ENCODE results near the gene CLEC17A. TPM values are rescaled to one million over a fixed set of nuclear protein-coding genes. Genes with fewer than 3 reads are reported as not detected.

Gene CLEC17A
- total RNA-seq, 1 donor from 2014 or later: not detected

DNA sequence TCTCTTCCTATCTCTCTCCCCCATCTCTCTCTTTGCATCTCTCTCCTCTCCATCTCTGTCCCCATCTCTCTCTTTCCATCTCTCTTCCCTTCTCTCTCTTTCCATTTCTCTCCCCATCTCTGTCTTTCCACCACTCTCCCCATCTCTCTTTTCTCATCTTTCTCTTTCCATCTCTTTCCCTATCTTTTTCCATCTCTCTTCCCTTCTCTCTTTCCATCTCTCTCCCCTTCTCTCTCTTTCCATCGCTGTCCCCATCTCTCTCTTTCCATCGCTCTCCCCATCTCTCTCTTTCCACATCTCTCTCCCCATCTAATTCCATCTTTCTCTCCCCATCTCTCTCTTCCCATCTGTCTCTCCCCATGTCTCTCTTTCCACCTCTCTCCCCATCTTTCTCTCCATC is 67.3 kb downstream of the CLEC17A start:
- no peaks in the 10 kb centered on the region for H3K4me1 Mint-ChIP-seq
- H3K9me3 Mint-ChIP-seq: peaks cover 35% of the 10 kb centered on the region
- DNase-seq (ENCODE audit: low spot score in 2 of 2, unreplicated experiment in 2 of 2): no peak
- TF ChIP-seq, protein P1, sequence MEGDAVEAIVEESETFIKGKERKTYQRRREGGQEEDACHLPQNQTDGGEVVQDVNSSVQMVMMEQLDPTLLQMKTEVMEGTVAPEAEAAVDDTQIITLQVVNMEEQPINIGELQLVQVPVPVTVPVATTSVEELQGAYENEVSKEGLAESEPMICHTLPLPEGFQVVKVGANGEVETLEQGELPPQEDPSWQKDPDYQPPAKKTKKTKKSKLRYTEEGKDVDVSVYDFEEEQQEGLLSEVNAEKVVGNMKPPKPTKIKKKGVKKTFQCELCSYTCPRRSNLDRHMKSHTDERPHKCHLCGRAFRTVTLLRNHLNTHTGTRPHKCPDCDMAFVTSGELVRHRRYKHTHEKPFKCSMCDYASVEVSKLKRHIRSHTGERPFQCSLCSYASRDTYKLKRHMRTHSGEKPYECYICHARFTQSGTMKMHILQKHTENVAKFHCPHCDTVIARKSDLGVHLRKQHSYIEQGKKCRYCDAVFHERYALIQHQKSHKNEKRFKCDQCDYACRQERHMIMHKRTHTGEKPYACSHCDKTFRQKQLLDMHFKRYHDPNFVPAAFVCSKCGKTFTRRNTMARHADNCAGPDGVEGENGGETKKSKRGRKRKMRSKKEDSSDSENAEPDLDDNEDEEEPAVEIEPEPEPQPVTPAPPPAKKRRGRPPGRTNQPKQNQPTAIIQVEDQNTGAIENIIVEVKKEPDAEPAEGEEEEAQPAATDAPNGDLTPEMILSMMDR (IDR thresholded peaks at IDR 0.05; ENCODE audit: unreplicated experiment): no peak
- no peak overlapping the region for H3K27ac Mint-ChIP-seq
- no peaks in the 10 kb centered on the region for H3K27me3 Mint-ChIP-seq (ENCODE audit: low read depth)
- H3K4me3 Mint-ChIP-seq: no peak overlapping the region
- H3K36me3 Mint-ChIP-seq: no peaks in the 10 kb centered on the region

DNA sequence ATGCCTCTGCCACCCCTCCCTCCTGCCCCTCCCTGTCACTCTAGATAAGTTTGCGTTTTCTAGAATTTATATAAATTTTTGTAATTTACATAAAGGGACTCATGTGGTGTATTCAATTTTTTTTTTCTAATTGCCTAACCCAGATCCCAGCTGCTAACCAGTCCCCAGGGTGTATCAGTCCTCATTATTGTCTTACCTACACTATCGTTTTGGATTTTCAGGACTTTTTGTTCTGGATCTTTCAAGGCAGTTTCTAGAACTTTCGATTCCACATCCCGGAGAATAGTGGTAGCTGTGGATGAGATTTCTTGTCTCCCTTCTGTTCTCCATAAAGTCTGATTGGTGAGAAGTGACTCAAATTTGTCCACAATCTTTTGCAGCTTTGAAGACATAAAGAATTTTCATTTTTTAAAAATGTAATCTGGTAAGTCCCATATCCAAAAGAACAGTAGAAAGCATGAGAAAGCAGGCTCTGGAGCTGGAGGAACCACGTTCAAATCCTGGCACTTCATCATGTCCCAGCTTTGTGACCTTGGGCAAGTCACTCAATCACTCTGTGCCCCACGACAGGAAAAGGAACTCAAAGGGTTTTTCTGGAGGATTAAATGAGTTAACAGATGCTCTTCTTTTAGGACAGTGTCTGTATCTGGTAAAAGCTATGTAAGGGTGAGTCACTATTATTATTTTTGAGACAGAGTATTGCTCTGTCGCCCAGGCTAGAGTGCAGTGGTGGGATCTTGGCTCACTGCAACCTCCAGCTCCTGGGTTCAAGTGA is 72.1 kb downstream of the CLEC17A start:
- Mint-ChIP-seq H3K27ac (no peak overlapping the region), H3K4me1 (no peaks in the 10 kb centered on the region), H3K27me3 (ENCODE audit: low read depth) (no peaks in the 10 kb centered on the region), H3K4me3 (no peak overlapping the region), H3K9me3 (peaks cover 24% of the 10 kb centered on the region), H3K36me3 (no peaks in the 10 kb centered on the region)
- TF ChIP-seq, protein P1 (IDR thresholded peaks at IDR 0.05; ENCODE audit: unreplicated experiment): no peak
- DNase-seq (ENCODE audit: low spot score in 2 of 2, unreplicated experiment in 2 of 2): no peak

DNA sequence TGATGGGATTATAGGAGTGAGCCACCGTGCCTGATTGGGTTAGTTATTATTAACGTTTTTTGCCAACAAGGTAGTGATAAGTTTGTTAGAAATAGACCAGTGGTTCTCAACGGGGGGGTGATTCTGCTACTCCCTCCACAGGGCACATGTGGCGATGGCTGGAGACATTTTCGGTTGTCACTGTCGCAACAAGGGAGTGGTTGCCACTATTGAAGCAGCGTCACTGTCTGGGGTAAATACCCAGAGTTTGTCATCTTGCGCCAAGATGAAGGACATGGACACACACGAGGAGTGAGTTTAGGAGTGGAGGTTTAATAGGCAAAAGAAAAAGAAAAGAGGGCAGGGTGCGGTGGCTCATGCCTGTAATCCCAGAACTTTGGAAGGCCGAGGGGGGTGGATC is 72.8 kb downstream of the CLEC17A start:
- no peak for DNase-seq (ENCODE audit: low spot score in 2 of 2, unreplicated experiment in 2 of 2)
- TF ChIP-seq, protein P1 (IDR thresholded peaks at IDR 0.05; ENCODE audit: unreplicated experiment): no peak
- no peak overlapping the region for H3K27ac Mint-ChIP-seq
- no peaks in the 10 kb centered on the region for H3K36me3 Mint-ChIP-seq
- no peaks in the 10 kb centered on the region for H3K27me3 Mint-ChIP-seq (ENCODE audit: low read depth)
- H3K4me3 Mint-ChIP-seq: no peak overlapping the region
- no peaks in the 10 kb centered on the region for H3K4me1 Mint-ChIP-seq
- H3K9me3 Mint-ChIP-seq: peaks cover 23% of the 10 kb centered on the region

DNA sequence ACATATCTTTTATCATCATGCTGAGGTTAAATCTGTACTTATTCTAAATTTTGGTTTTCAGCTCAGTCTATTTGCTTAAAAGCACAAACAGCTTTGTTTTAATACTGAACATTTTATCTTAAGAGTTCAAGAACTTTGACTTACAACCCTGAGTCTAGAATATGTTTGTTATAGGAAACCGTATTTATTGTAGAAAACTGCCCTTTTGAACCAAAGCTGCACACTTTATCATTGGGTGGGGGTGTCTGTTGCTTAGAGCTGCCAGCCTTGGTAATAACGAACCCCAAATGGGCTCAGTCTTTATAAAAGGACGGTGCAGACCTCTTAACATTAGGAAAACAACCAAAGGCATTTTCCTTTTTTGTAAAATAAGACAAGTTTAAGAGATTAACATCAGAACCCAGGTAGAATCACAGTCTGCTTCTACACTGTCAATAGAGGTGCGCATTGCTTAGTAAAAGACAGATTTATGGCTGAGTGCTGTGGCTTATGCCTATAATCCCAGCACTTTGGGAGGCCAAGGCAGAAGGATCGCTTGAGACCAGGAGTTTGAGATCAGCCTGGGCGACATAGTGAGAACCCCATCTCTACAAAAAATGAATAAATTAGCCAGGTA is 77.1 kb downstream of the CLEC17A start:
- TF ChIP-seq, protein P1 (IDR thresholded peaks at IDR 0.05; ENCODE audit: unreplicated experiment): no peak
- Mint-ChIP-seq H3K4me1 (no peaks in the 10 kb centered on the region), H3K27me3 (ENCODE audit: low read depth) (no peaks in the 10 kb centered on the region), H3K27ac (no peak overlapping the region), H3K9me3 (peaks cover 19% of the 10 kb centered on the region), H3K36me3 (peaks cover 2% of the 10 kb centered on the region), H3K4me3 (no peak overlapping the region)
- DNase-seq (ENCODE audit: low spot score in 2 of 2, unreplicated experiment in 2 of 2): no peak

DNA sequence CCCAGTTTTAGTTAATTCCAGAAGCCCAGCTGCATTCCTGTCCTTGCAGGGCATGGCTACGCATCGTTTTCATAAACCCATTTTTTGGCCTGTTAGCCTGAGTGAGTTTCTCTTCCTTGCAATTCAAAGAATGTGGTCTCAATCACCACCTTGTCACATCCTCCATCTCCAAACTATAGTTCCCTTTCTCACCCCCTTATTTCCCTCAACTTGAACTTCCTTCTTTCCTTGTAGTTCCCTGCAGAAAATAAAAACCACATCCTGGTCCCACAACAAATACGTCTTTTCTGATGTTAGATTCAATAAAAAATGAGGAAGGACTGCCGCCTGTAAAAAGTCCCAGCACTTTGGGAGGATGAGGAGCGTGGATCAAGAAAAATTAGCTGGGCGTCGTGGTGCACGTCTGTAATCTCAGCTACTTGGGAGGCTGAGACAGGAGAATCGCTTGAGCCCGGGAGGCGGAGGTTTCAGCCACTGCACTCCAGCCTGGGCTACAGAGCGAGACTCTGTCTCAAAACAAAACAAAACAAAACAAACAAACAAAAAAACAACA is 78.6 kb downstream of the CLEC17A start:
- TF ChIP-seq, protein P1 (IDR thresholded peaks at IDR 0.05; ENCODE audit: unreplicated experiment): no peak
- H3K4me3 Mint-ChIP-seq: no peak overlapping the region
- H3K9me3 Mint-ChIP-seq: peaks cover 13% of the 10 kb centered on the region
- peaks cover 2% of the 10 kb centered on the region for H3K36me3 Mint-ChIP-seq
- H3K27me3 Mint-ChIP-seq (ENCODE audit: low read depth): no peaks in the 10 kb centered on the region
- no peaks in the 10 kb centered on the region for H3K4me1 Mint-ChIP-seq
- H3K27ac Mint-ChIP-seq: no peak overlapping the region
- DNase-seq (ENCODE audit: low spot score in 2 of 2, unreplicated experiment in 2 of 2): no peak

Other genes starting within 250 kb of the CLEC17A start
- 4.5 to 5.4 TPM (median 4.9 TPM) in 3 replicates for gene ADGRE5, start 201.6 kb upstream of the CLEC17A start, total RNA-seq
- 66.9 to 68.6 TPM (median 67.6 TPM) in 3 replicates for gene DDX39A, start 163.7 kb upstream of the CLEC17A start, total RNA-seq
- gene PKN1, start 149.8 kb upstream of the CLEC17A start, total RNA-seq: 84.5 to 89.1 TPM (median 85.9 TPM) in 3 replicates
- 2.8 to 3.5 TPM (median 2.8 TPM) in 3 replicates for gene PTGER1, start 107.7 kb upstream of the CLEC17A start, total RNA-seq
- 108 to 111 TPM (median 111 TPM) in 3 replicates for gene GIPC1, start 87.0 kb upstream of the CLEC17A start, total RNA-seq
- 106 to 113 TPM (median 110 TPM) in 3 replicates for gene DNAJB1, start 64.7 kb upstream of the CLEC17A start, total RNA-seq
- gene TECR, start 53.5 kb upstream of the CLEC17A start, total RNA-seq: 111 to 116 TPM (median 115 TPM) in 3 replicates
- 117 to 122 TPM (median 119 TPM) in 3 replicates for gene NDUFB7, start 11.0 kb upstream of the CLEC17A start, total RNA-seq
- not detected in 3 replicates for gene ADGRE3, start 91.8 kb downstream of the CLEC17A start, total RNA-seq
- 29.6 to 34.1 TPM (median 33.6 TPM) in 3 replicates for gene ZNF333, start 107.0 kb downstream of the CLEC17A start, total RNA-seq
- gene ADGRE2, start 195.5 kb downstream of the CLEC17A start, total RNA-seq: 0.35 to 0.45 TPM in 2 of 3 replicates, not detected in the other